Measurements from ENCODE around the gene IGSF8.

Gene IGSF8

GRCh38 chr1:160091666-160092223, 6.7 kb downstream of the IGSF8 start:
- no peak for DNase-seq (ENCODE audit: low read depth)
- TF ChIP-seq, protein P1, sequence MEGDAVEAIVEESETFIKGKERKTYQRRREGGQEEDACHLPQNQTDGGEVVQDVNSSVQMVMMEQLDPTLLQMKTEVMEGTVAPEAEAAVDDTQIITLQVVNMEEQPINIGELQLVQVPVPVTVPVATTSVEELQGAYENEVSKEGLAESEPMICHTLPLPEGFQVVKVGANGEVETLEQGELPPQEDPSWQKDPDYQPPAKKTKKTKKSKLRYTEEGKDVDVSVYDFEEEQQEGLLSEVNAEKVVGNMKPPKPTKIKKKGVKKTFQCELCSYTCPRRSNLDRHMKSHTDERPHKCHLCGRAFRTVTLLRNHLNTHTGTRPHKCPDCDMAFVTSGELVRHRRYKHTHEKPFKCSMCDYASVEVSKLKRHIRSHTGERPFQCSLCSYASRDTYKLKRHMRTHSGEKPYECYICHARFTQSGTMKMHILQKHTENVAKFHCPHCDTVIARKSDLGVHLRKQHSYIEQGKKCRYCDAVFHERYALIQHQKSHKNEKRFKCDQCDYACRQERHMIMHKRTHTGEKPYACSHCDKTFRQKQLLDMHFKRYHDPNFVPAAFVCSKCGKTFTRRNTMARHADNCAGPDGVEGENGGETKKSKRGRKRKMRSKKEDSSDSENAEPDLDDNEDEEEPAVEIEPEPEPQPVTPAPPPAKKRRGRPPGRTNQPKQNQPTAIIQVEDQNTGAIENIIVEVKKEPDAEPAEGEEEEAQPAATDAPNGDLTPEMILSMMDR (conservative IDR thresholded peaks at IDR 0.05; ENCODE audit: control insufficient read depth, insufficient read depth, low read depth, low read length): no peak
- H3K4me3 ChIP-seq (ENCODE audit: control insufficient read depth, low read depth, low read length): no peak overlapping the region

DNA sequence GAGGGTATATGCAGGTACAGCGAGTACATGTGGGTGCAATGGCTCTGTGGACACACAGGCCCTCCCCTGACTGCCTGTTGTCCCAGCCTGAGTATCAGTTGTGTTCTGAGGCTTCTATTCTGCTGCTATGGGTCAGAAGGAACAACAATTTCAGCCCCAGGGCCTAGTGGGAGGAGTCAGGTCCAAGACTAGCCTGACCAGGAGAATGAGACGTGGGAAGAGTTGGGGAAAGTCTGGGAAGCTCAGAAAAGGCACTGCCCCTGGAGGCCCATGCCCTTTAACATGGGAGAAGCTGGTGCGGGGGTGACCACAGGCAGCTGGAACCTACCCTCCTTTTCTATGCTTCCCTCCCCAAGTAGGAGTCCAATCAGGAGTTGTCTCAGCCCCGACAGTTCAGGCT, 7.7 kb downstream of the IGSF8 start:
- H3K4me3 ChIP-seq (ENCODE audit: control insufficient read depth, low read depth, low read length): no peak overlapping the region
- TF ChIP-seq, protein P1 (conservative IDR thresholded peaks at IDR 0.05; ENCODE audit: control insufficient read depth, insufficient read depth, low read depth, low read length): no peak
- no peak for DNase-seq (ENCODE audit: low read depth)

- TF ChIP-seq, protein P1 (conservative IDR thresholded peaks at IDR 0.05; ENCODE audit: control insufficient read depth, insufficient read depth, low read depth, low read length): no peak
- no peak overlapping the region for H3K4me3 ChIP-seq (ENCODE audit: control insufficient read depth, low read depth, low read length)
- no peak for DNase-seq (ENCODE audit: low read depth)
Measured at GRCh38 chr1:160089883-160090282, 8.5 kb downstream of the IGSF8 start.

- no peak overlapping the region for H3K4me3 ChIP-seq (ENCODE audit: control insufficient read depth, low read depth, low read length)
- DNase-seq (ENCODE audit: low read depth): no peak
- TF ChIP-seq, protein P1 (conservative IDR thresholded peaks at IDR 0.05; ENCODE audit: control insufficient read depth, insufficient read depth, low read depth, low read length): no peak
Measured at GRCh38 chr1:160087118-160087662, 11.2 kb downstream of the IGSF8 start.

- no peak overlapping the region for H3K4me3 ChIP-seq (ENCODE audit: control insufficient read depth, low read depth, low read length)
- no peak for DNase-seq (ENCODE audit: low read depth)
- TF ChIP-seq, protein P1 (conservative IDR thresholded peaks at IDR 0.05; ENCODE audit: control insufficient read depth, insufficient read depth, low read depth, low read length): no peak
Measured at GRCh38 chr1:160086456-160086892, 11.9 kb downstream of the IGSF8 start.

DNA sequence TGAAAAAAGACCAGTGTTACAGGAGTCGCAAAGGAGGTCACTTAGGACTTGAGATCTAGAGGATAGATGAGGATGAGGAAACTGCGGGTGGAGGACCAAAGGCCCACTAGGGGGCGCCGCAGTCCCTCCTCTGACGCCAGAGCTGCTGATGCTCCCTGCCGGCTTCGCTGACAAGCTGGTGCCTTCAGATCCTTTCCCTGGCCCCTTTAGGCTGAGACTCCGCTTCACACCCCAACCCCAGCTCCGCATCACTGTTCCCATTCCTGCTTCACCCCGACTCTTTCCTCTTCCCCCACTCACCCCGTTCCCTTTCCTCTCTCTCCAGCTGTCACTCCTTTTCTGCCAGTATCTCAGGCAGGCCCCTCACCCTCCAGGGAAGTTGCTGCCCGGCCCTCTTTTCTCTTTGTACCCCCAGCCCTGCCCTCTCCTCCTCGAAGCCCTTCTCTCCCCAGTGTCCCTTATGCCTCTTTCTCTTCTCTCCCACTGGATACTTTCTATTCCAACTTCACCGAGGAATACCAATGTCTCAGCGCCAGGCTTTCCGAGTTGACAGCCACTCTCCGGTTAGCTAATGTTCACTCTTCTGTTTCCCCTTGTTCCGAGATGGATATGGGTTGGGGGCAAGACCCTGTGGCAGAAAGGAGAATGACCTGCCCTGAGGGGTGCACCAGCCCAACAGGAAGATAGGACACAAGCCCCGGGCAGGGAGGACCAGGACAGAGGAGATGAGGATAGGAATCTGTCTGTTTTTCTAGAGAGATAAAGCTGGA, 12.5 kb downstream of the IGSF8 start:
- H3K4me3 ChIP-seq (ENCODE audit: control insufficient read depth, low read depth, low read length): no peak overlapping the region
- TF ChIP-seq, protein P1 (conservative IDR thresholded peaks at IDR 0.05; ENCODE audit: control insufficient read depth, insufficient read depth, low read depth, low read length): peak; percentile 91
- DNase-seq (ENCODE audit: low read depth): peak; percentile 64
